Measurements from ENCODE around the gene PAQR8. TPM values are rescaled to one million over a fixed set of nuclear protein-coding genes. Genes with fewer than 3 reads are reported as not detected.

Gene PAQR8
- total RNA-seq, 2 donors from 2014 or later: 65.8 to 87.8 TPM

- no peaks in the 10 kb centered on the region for H3K9me3 ChIP-seq
- H3K27me3 ChIP-seq: no peaks in the 10 kb centered on the region
- no peak for DNase-seq
- intact Hi-C loops (cut with DNase I): no loop called here
- H3K4me3 ChIP-seq: no peak overlapping the region
- no peaks in the 10 kb centered on the region for H3K4me1 ChIP-seq
- no peak for TF ChIP-seq CTCF (IDR thresholded peaks at IDR 0.05)
- H3K36me3 ChIP-seq: no peaks in the 10 kb centered on the region
- no peak overlapping the region for H3K9ac ChIP-seq (ENCODE audit: low read depth in 2 of 2, low read length in 2 of 2)
- no peak overlapping the region for H3K27ac ChIP-seq
Measured at GRCh38 chr6:52435345-52435744, 73.4 kb downstream of the PAQR8 start.

GRCh38 chr6:52438926-52439325 lies 77.0 kb downstream of the PAQR8 start:
- H3K27ac ChIP-seq: no peak overlapping the region
- no peaks in the 10 kb centered on the region for H3K9me3 ChIP-seq
- intact Hi-C loops (cut with DNase I): no loop called here
- no peaks in the 10 kb centered on the region for H3K4me1 ChIP-seq
- TF ChIP-seq CTCF (IDR thresholded peaks at IDR 0.05): no peak
- H3K4me3 ChIP-seq: no peak overlapping the region
- H3K9ac ChIP-seq (ENCODE audit: low read depth in 2 of 2, low read length in 2 of 2): no peak overlapping the region
- no peaks in the 10 kb centered on the region for H3K36me3 ChIP-seq
- H3K27me3 ChIP-seq: no peaks in the 10 kb centered on the region
- DNase-seq: no peak

GRCh38 chr6:52454556-52454955 lies 92.6 kb downstream of the PAQR8 start:
- no peak for TF ChIP-seq CTCF (IDR thresholded peaks at IDR 0.05)
- no peak for DNase-seq
- intact Hi-C loops (cut with DNase I): no loop called here
- no peaks in the 10 kb centered on the region for H3K4me1 ChIP-seq
- H3K9me3 ChIP-seq: no peaks in the 10 kb centered on the region
- no peaks in the 10 kb centered on the region for H3K36me3 ChIP-seq
- no peak overlapping the region for H3K4me3 ChIP-seq
- H3K9ac ChIP-seq (ENCODE audit: low read depth in 2 of 2, low read length in 2 of 2): no peak overlapping the region
- H3K27me3 ChIP-seq: no peaks in the 10 kb centered on the region
- H3K27ac ChIP-seq: no peak overlapping the region

- intact Hi-C loops (cut with DNase I): no loop called here
- no peak for DNase-seq
- H3K27me3 ChIP-seq: no peaks in the 10 kb centered on the region
- no peaks in the 10 kb centered on the region for H3K36me3 ChIP-seq
- H3K9ac ChIP-seq (ENCODE audit: low read depth in 2 of 2, low read length in 2 of 2): no peak overlapping the region
- H3K9me3 ChIP-seq: no peaks in the 10 kb centered on the region
- H3K4me1 ChIP-seq: no peaks in the 10 kb centered on the region
- no peak overlapping the region for H3K27ac ChIP-seq
- TF ChIP-seq CTCF (IDR thresholded peaks at IDR 0.05): no peak
- no peak overlapping the region for H3K4me3 ChIP-seq
Measured at GRCh38 chr6:52457096-52457495, 95.1 kb downstream of the PAQR8 start.

Other genes starting within 250 kb of the PAQR8 start
- gene IL17A, start 175.8 kb upstream of the PAQR8 start, total RNA-seq: not detected
- under 1 TPM in 1 of 2 donors, not detected in 1; 0.32 TPM for gene IL17F, start 117.7 kb upstream of the PAQR8 start, total RNA-seq
- gene MCM3, start 77.4 kb upstream of the PAQR8 start, total RNA-seq: 100 to 1,000 TPM in 1 of 2 donors, 10 to 100 TPM in 1; 28.9 to 117 TPM
- 1 to 10 TPM; 6.2 to 9.5 TPM for gene EFHC1, start 58.2 kb downstream of the PAQR8 start, total RNA-seq
- gene TRAM2, start 214.9 kb downstream of the PAQR8 start, total RNA-seq: 10 to 100 TPM; 19.1 to 21.2 TPM